Transverse colon (tissue), 4 donors: ENCODE data around the gene HSF5. TPM values are rescaled to one million over a fixed set of nuclear protein-coding genes. Genes with fewer than 3 reads are reported as not detected.

Source experiments
- DNase-seq: peaks from one replicate; pipeline ENCODE4 v3.0.0-alpha.2; 2019
- H3K27ac ChIP-seq, 4 donors: fragments of 200-600 bp; sonication (generic); 2 replicates each; pipeline ENCODE4 v1.5.1; 2016 to 2018; ENCODE audit warnings: inconsistent platforms in 4 of 4
- H3K27me3 ChIP-seq: fragments of 200-600 bp; sonication (generic); 2 replicates; pipeline ENCODE4 v1.5.1; 2017; ENCODE audit warnings: inconsistent platforms
- H3K36me3 ChIP-seq, 4 donors: fragments of 200-600 bp; sonication (generic); 2 replicates each; pipeline ENCODE4 v1.5.1; 2017 to 2019; ENCODE audit warnings: inconsistent platforms in 4 of 4
- H3K4me1 ChIP-seq, 4 donors: fragments of 200-600 bp; sonication (generic); 2 replicates each; pipeline ENCODE4 v1.5.1; 2017 to 2020; ENCODE audit warnings: inconsistent platforms in 4 of 4
- H3K4me3 ChIP-seq, 4 donors: fragments of 200-600 bp; sonication (generic); 1 replicate in 1 of 4; 2 replicates in 3 of 4; pipeline versions ENCODE4 v1.5.1 to v1.6.1; 2017 to 2019; ENCODE audit warnings: inconsistent platforms in 4 of 4
- H3K9me3 ChIP-seq, 2 donors: fragments of 200-600 bp; sonication (generic); 2 replicates each; pipeline ENCODE4 v1.5.1; 2017 to 2019; ENCODE audit warnings: inconsistent platforms in 2 of 2
- EP300 ChIP-seq: sonication (generic); formaldehyde crosslinking; IDR thresholded peaks from one replicate; pipeline ENCODE4 v1.6.1; 2017; ENCODE audit warnings: antibody characterized with exemption, low read depth
- POLR2A ChIP-seq: fragments of 450-650 bp; IDR thresholded peaks from one replicate; pipeline ENCODE4 v1.6.1; 2016; ENCODE audit warnings: antibody characterized with exemption, mild to moderate bottlenecking, moderate library complexity
- POLR2AphosphoS5 ChIP-seq, 3 donors: sonication (generic); formaldehyde crosslinking; IDR thresholded peaks; one replicate each; pipeline ENCODE4 v1.6.1; 2016; ENCODE audit warnings: antibody characterized with exemption in 3 of 3
- WGBS, 2 donors: methylation state at CpG; one replicate each; pipeline ENCODE4 v1.1.5; 2018; ENCODE audit warnings: low coverage in 1 of 2; 5-methylcytosine and 5-hydroxymethylcytosine counted together
- in situ Hi-C, 4 donors: fragments of 200-750 bp; cut with MboI; loops; one replicate each; pipeline versions ENCODE4 v1.15.0 to v1.15.1; 2017; ENCODE audit warnings: low sequenced_read_pairs in 3 of 4, low pct_ligation_motif_present in 1 of 4, low pct_unique_long_range_greater_than_20kb in 1 of 4
- intact Hi-C: fragments of 100-400 bp; cut with DNase I; formaldehyde crosslinking; loops from one replicate; pipeline ENCODE4 v1.15.1; 2023; ENCODE audit warnings: low total_unique reads
- total RNA-seq, 4 donors: library from RNA; depleted of rRNA; stranded (reverse); fragments of >200 nt; gene quantifications; one replicate each; pipeline ENCODE4 v1.1.0, GENCODE V29; 2016
- TF ChIP-seq, protein P1 (sequence below), 5 experiments: fragments of 200-600 bp in 3 of 5; fragments of 450-650 bp in 2 of 5; sonication (generic) in 3 of 5; IDR thresholded peaks; 1 replicate in 2 of 5; 2 replicates in 3 of 5; pipeline ENCODE4 v1.5.1; 2016 to 2017; ENCODE audit warnings: antibody characterized with exemption in 5 of 5, inconsistent platforms in 3 of 5, mild to moderate bottlenecking in 2 of 5, moderate library complexity in 1 of 5

The HSF5 gene
- total RNA-seq, 4 donors from 2014 or later, result 0.16 TPM; not detected in 3

DNA sequence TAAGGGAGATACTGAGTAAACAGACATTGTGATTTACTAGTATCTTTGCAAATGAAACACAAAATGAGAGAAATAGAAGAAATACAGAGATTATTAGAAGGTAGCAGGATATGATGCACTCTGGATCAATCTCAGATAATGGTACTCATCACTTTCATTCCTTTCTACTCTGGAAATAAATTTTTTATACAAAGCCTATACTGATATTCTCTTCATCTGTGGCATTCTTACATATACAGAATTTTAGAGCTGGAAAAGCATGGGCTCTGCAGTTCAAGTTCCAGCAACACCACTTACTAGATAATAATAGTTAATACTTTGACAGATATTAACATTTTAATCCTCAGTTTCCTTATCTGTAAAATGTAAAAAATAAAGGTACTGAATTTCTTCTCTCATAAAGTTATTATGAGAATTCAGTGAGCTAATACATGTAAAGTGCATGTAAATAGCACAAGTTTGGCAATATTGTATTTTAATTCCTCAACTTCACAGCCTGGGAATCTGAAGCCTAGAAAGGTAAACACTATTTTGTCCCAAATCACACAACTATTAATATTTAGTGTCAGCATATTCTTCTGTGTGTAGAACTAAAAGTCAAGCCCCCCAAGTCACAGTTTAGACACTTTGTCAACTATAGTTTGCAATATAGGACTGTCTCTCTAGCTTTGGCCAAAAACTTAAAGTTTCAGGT, 77.3 kb downstream of the HSF5 start:
- Histone ChIP-seq H3K27me3 (no peaks in the 10 kb centered on the region), H3K4me3 (no peak overlapping the region), H3K9me3 (no peaks in the 10 kb centered on the region), H3K4me1 (peaks cover 0 to 40% (median 8%) of the 10 kb centered on the region in 4 donors), H3K36me3 (no peaks in the 10 kb centered on the region), H3K27ac (peak overlapping the region; percentile 1 to 91 (median 79))
- intact Hi-C loops, result no loop called here
- in situ Hi-C loops, result loop anchor here in 2 of 4 donors (10.0 kb wide), 3 partner anchors 46 to 96 kb away; partner anchors contain the start of gene SUPT4H1 (in 1 of the 2)
- DNase-seq, result no peak
- TF ChIP-seq EP300 (no peak), POLR2AphosphoS5 (IDR thresholded peaks at IDR 0.05) (no peak), POLR2A (no peak)
- TF ChIP-seq, protein P1, sequence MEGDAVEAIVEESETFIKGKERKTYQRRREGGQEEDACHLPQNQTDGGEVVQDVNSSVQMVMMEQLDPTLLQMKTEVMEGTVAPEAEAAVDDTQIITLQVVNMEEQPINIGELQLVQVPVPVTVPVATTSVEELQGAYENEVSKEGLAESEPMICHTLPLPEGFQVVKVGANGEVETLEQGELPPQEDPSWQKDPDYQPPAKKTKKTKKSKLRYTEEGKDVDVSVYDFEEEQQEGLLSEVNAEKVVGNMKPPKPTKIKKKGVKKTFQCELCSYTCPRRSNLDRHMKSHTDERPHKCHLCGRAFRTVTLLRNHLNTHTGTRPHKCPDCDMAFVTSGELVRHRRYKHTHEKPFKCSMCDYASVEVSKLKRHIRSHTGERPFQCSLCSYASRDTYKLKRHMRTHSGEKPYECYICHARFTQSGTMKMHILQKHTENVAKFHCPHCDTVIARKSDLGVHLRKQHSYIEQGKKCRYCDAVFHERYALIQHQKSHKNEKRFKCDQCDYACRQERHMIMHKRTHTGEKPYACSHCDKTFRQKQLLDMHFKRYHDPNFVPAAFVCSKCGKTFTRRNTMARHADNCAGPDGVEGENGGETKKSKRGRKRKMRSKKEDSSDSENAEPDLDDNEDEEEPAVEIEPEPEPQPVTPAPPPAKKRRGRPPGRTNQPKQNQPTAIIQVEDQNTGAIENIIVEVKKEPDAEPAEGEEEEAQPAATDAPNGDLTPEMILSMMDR (IDR thresholded peaks at IDR 0.05), result no peak

GRCh38 chr17:58409432-58409831, 78.8 kb downstream of the HSF5 start:
- intact Hi-C loops (no loop called here), in situ Hi-C loops (no loop called here)
- Histone ChIP-seq H3K4me3 (peak overlapping the region in 1 of 4 donors; percentile 9), H3K27ac (peak overlapping the region in 3 of 4 donors; percentile 38 to 74 (median 59)), H3K27me3 (no peaks in the 10 kb centered on the region), H3K36me3 (no peaks in the 10 kb centered on the region), H3K9me3 (no peaks in the 10 kb centered on the region), H3K4me1 (peaks cover 0 to 45% (median 8%) of the 10 kb centered on the region in 4 donors)
- 51 to 53% methylated on average over 5 of the region's 5 CpGs for WGBS, 2 donors
- DNase-seq, result no peak
- TF ChIP-seq POLR2A (no peak), EP300 (no peak), POLR2AphosphoS5 (IDR thresholded peaks at IDR 0.05) (no peak)
- TF ChIP-seq, protein P1 (IDR thresholded peaks at IDR 0.05), result no peak

DNA sequence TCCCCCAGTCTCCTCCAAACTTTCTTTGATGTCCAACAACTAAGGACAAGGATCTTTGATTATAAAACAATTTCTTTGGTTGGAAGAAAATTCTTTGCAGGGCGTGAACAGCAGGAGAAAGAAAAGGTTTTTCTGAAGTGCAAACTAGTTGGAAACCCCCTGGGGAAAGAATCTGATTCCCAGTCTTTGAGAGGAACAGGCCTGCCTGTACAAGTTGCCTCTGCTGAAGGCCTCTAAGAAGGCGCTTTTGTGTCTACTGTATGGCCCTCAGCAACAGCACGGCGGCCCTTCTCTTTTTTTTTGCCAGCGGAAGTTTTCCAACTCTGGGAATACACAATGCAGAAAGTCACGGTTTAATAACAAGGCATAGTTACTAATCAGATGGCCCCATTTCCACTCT, 84.9 kb downstream of the HSF5 start:
- DNase-seq, result no peak
- Histone ChIP-seq H3K27ac (peak overlapping the region; percentile 55 to 73 (median 62)), H3K9me3 (no peaks in the 10 kb centered on the region), H3K36me3 (no peaks in the 10 kb centered on the region), H3K27me3 (no peaks in the 10 kb centered on the region), H3K4me3 (no peak overlapping the region), H3K4me1 (peaks cover 0 to 59% (median 28%) of the 10 kb centered on the region in 4 donors)
- no peak for TF ChIP-seq EP300
- no peak for TF ChIP-seq POLR2AphosphoS5 (IDR thresholded peaks at IDR 0.05)
- TF ChIP-seq, protein P1 (IDR thresholded peaks at IDR 0.05), result no peak
- no peak for TF ChIP-seq POLR2A
- 35 to 52% methylated on average over 3 to 6 of the region's 6 CpGs for WGBS, 2 donors
- in situ Hi-C loops (no loop called here), intact Hi-C loops (no loop called here)

DNA sequence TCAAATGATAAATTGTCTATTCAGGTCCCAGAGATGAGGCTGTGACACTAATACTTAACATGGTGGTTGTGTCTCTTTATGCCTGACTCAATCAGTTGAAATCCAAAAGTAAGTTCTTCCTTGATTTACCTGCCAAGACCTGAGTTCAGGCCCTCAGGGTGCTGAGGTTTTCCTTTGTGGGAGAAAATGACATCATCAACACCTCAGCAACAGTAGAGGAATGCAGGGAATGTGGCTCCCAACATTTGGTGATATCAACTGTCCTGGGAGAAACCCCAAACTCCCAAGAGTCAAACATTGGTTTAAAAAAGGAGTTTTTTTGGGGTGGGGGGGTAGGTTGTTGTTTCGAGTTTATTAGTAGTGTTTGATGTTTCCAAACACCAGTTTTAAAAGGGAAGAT, 85.5 kb downstream of the HSF5 start:
- TF ChIP-seq POLR2AphosphoS5 (IDR thresholded peaks at IDR 0.05) (no peak), POLR2A (no peak), EP300 (no peak)
- TF ChIP-seq, protein P1 (IDR thresholded peaks at IDR 0.05), result no peak
- intact Hi-C loops, result no loop called here
- H3K27ac ChIP-seq, result peak overlapping the region; percentile 55 to 73 (median 62)
- in situ Hi-C loops, result no loop called here
- H3K27me3 ChIP-seq, result no peaks in the 10 kb centered on the region
- no peaks in the 10 kb centered on the region for H3K9me3 ChIP-seq
- no peak overlapping the region for H3K4me3 ChIP-seq
- H3K36me3 ChIP-seq, result no peaks in the 10 kb centered on the region
- no peak for DNase-seq
- 43 to 57% methylated on average over 1 of the region's 1 CpG for WGBS, 2 donors
- peaks cover 0 to 59% (median 31%) of the 10 kb centered on the region in 4 donors for H3K4me1 ChIP-seq
